GM12878 (cell line): ENCODE data around the gene PLXND1. TPM values are rescaled to one million over a fixed set of nuclear protein-coding genes. Genes with fewer than 3 reads are reported as not detected.

ENCODE experiments used
- ATAC-seq: fragments of 200-7000 bp; cut with Tn5 transposase; 3 replicates; pipeline ENCODE4 v1.9.1; 2020; ENCODE audit warnings: mild to moderate bottlenecking, moderate library complexity
- BruUV-seq: library from RNA; stranded (reverse); fragments of 400-500 nt; replicated peaks from 2 replicates; lab custom pipeline; 2021; lab: Mats Ljungman, UMichigan
- CTCF ChIA-PET: fragments of 300-600 bp; sonication (Branson Sonifier 250); formaldehyde crosslinking; extraction: SDS; loops from one replicate; lab custom pipeline; 2021; ENCODE audit warnings: inconsistent platforms; lab: Yijun Ruan, JAX
- POLR2A ChIA-PET: fragments of 350-600 bp; formaldehyde crosslinking; extraction: SDS; loops from one replicate; lab custom pipeline; 2021; ENCODE audit warnings: inconsistent platforms; lab: Charles Lee
- RAD21 ChIA-PET: fragments of 300-600 bp; sonication (Branson Sonifier 250); formaldehyde crosslinking; loops from one replicate; lab custom pipeline; 2023; ENCODE audit warnings: antibody characterized with exemption; ENCODE audit not compliant: unreplicated experiment; lab: Charles Lee
- SMC1A ChIA-PET: fragments of 300-600 bp; sonication (Branson Sonifier 250); formaldehyde crosslinking; loops from one replicate; lab custom pipeline; 2023; ENCODE audit not compliant: unreplicated experiment, uncharacterized antibody; lab: Charles Lee
- DNase-seq: peaks from one replicate; pipeline ENCODE4 v3.0.0-alpha.2; 2011; ENCODE audit warnings: low read depth, low spot score
- FAIRE-seq: peaks from 3 replicates; lab custom pipeline; 2011; peaks lifted over from hg19 to GRCh38; lab: Jason Lieb, UNC
- H2AFZ ChIP-seq: 2 replicates; pipeline ENCODE4 v1.6.0; 2011; ENCODE audit warnings: low read depth, low read length, control low read depth; ENCODE audit not compliant: control insufficient read depth
- H3K27ac ChIP-seq: 2 replicates; pipeline ENCODE4 v1.5.1; 2011; ENCODE audit warnings: control low read depth; ENCODE audit not compliant: control insufficient read depth, insufficient read depth
- H3K27me3 ChIP-seq, 2 experiments: replicated peaks in 1 of 2; 2 replicates each; pipeline versions ENCODE4 v1.6.0 to v1.6.1; 2011; ENCODE audit warnings: low read length in 1 of 2; ENCODE audit not compliant: control insufficient read depth in 2 of 2, insufficient read depth in 2 of 2
- H3K36me3 ChIP-seq, 2 experiments: 2 replicates each; pipeline ENCODE4 v1.5.1; 2011; ENCODE audit warnings: low read length in 1 of 2; ENCODE audit not compliant: control insufficient read depth in 2 of 2, insufficient read depth in 2 of 2
- H3K4me1 ChIP-seq: 2 replicates; pipeline ENCODE4 v1.6.1; 2011; ENCODE audit warnings: mild to moderate bottlenecking, low read length, moderate library complexity, mixed read lengths; ENCODE audit not compliant: control insufficient read depth, insufficient read depth
- H3K4me2 ChIP-seq: 2 replicates; pipeline ENCODE4 v1.6.0; 2011; ENCODE audit warnings: control low read depth; ENCODE audit not compliant: control insufficient read depth, insufficient read depth
- H3K4me3 ChIP-seq: fragments of 200-600 bp; sonication (generic); 2 replicates; pipeline ENCODE4 v1.5.1; 2016
- H3K79me2 ChIP-seq: 2 replicates; pipeline ENCODE4 v1.6.0; 2011; ENCODE audit warnings: low read length; ENCODE audit not compliant: control insufficient read depth, insufficient read depth
- H3K9ac ChIP-seq: 2 replicates; pipeline ENCODE4 v1.8.0; 2011; ENCODE audit warnings: low read length, control low read depth, mixed read lengths; ENCODE audit not compliant: control insufficient read depth, insufficient read depth
- H3K9me3 ChIP-seq: replicated peaks from 3 replicates; pipeline ENCODE4 v1.5.1; 2011; ENCODE audit warnings: mild to moderate bottlenecking, low read length; ENCODE audit not compliant: control insufficient read depth, insufficient read depth
- H4K20me1 ChIP-seq: 2 replicates; pipeline ENCODE4 v1.6.0; 2011; ENCODE audit not compliant: control insufficient read depth, insufficient read depth
- CREB1 ChIP-seq: IDR thresholded peaks from 2 replicates; pipeline ENCODE4 v1.6.1; 2012; ENCODE audit warnings: low read depth, mild to moderate bottlenecking, inconsistent platforms
- DPF2 ChIP-seq: fragments of 450-650 bp; IDR thresholded peaks from 2 replicates; pipeline ENCODE4 v1.6.1; 2017; ENCODE audit warnings: mild to moderate bottlenecking
- ESRRA ChIP-seq: IDR thresholded peaks from 2 replicates; pipeline ENCODE4 v1.6.1; 2012; ENCODE audit warnings: mild to moderate bottlenecking, low read length, improper control_type of control experiment
- GABPA ChIP-seq: IDR thresholded peaks from 2 replicates; pipeline ENCODE4 v1.6.1; 2014; ENCODE audit warnings: antibody characterized with exemption, low read depth, mild to moderate bottlenecking, inconsistent platforms
- MTA3 ChIP-seq: IDR thresholded peaks from 2 replicates; pipeline ENCODE4 v1.6.1; 2012; ENCODE audit warnings: low read length, inconsistent platforms, borderline replicate concordance
- NR2C2 ChIP-seq: IDR thresholded peaks from 2 replicates; pipeline ENCODE4 v1.6.1; 2011; ENCODE audit warnings: borderline replicate concordance, low read depth; ENCODE audit not compliant: control insufficient read depth, insufficient read length
- PAX8 ChIP-seq: fragments of 450-650 bp; IDR thresholded peaks from 2 replicates; pipeline ENCODE4 v1.6.1; 2017; ENCODE audit warnings: mild to moderate bottlenecking, moderate library complexity
- SIN3A ChIP-seq: IDR thresholded peaks from 2 replicates; pipeline ENCODE4 v1.6.1; 2012; ENCODE audit warnings: low read depth, low read length, improper control_type of control experiment
- SMAD1 ChIP-seq: fragments of 450-650 bp; IDR thresholded peaks from 2 replicates; pipeline ENCODE4 v1.6.1; 2018; ENCODE audit warnings: mild to moderate bottlenecking, low read depth; ENCODE audit not compliant: partially characterized antibody
- TCF7 ChIP-seq: IDR thresholded peaks from 2 replicates; pipeline ENCODE4 v1.6.1; 2014; ENCODE audit warnings: antibody characterized with exemption, borderline replicate concordance
- YY1 ChIP-seq: IDR thresholded peaks from 2 replicates; pipeline ENCODE4 v1.6.1; 2011; ENCODE audit warnings: low read depth, mild to moderate bottlenecking, low read length
- ZNF24 ChIP-seq: fragments of 450-650 bp; IDR thresholded peaks from 2 replicates; pipeline ENCODE4 v1.6.1; 2017; ENCODE audit warnings: antibody characterized with exemption, mild to moderate bottlenecking
- ZSCAN29 ChIP-seq: fragments of 450-650 bp; IDR thresholded peaks from 2 replicates; pipeline ENCODE4 v1.6.1; 2017; ENCODE audit warnings: mild to moderate bottlenecking, moderate library complexity
- WGBS: methylation state at CpG from one replicate; pipeline ENCODE4 v1.1.6; 2016; ENCODE audit warnings: low lambda C conversion rate; ENCODE audit not compliant: insufficient replicate concordance, insufficient coverage; ENCODE audit errors: missing lambda C conversion rate; 5-methylcytosine and 5-hydroxymethylcytosine counted together
- in situ Hi-C: fragments of 300-500 bp; cut with MboI; formaldehyde crosslinking; loops from 9 replicates; pipeline ENCODE4 v1.14.3; 2018; ENCODE audit warnings: mixed read lengths
- intact Hi-C: fragments of 100-400 bp; cut with micrococcal nuclease; formaldehyde crosslinking; loops from one replicate; pipeline ENCODE4 v1.14.2; 2022; ENCODE audit not compliant: unreplicated experiment
- polyA plus RNA-seq, 11 experiments: library from polyadenylated mRNA; depleted of rRNA in 4 of 11; unstranded in 6 of 11; stranded (reverse) in 5 of 11; fragments of >200 nt; fragmentation: Nextera tagmentation in 4 of 11; fragmentation: Illumina TruSeq in 1 of 11; extraction: Ambion mirVana in 4 of 11; extraction: Trizol in 1 of 11; gene quantifications; 1 replicate in 1 of 11; 2 replicates in 10 of 11; pipeline versions ENCODE4 v1.2.1 to v1.2.3, GENCODE V29; 2011 to 2016; ENCODE audit warnings: inconsistent platforms in 2 of 11, missing spikeins in 2 of 11, low read depth in 1 of 11
- total RNA-seq, 4 experiments: library from RNA; depleted of rRNA in 3 of 4; stranded (reverse); fragments of >200 nt in 3 of 4; fragmentation: Illumina TruSeq in 1 of 4; extraction: Trizol in 1 of 4; gene quantifications; 2 replicates each; pipeline versions ENCODE4 v1.2.1 to v1.2.3, GENCODE V29; 2013 to 2021
- TF ChIP-seq, protein P1 (sequence below): fragments of 150-350 bp; IDR thresholded peaks from 2 replicates; pipeline ENCODE4 v1.6.1; 2016; ENCODE audit warnings: low read depth, low read length

The PLXND1 gene
- total and polyA plus RNA-seq, 10 of the 15 experiments (the other 5 are each of a cell fraction or from before 2014, with no cell fraction given): 0.01 to 2.3 (median 0.72) TPM; not detected in 7

DNA sequence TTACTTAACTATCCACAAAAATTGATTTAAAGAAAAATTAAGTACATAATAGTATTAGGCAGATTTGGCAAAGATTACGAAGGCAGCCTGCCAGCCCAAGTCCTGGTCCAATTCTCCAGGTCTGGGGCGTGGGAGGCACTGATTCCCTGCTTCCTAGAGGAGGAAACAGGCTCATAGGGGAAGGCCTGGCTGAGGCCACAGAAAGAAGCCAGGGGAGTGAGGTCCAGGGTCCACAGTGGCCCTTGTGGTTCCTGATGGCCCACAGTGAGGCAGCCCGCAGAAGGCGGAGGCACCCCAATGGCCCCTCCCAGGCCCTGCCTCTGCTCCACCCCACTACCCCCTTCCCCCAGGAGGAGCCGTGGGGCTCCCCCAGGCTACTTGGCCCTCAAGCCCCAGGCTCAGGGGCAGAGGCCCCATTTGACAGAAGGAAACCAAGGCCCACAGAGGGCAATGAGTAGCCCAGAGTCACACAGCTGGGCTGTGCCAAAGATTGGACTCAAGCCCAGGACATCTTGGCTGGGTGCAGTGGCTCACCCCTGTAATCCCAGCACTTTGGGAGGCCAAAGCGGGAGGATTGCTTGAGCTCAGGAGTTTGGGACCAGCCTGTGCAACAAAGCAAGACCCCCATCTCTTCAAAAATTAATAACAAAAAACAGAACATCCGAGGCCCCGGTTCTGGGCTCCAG is 42.5 kb downstream of the PLXND1 start:
- in situ Hi-C loops (no loop called here), intact Hi-C loops (no loop called here)
- 47% methylated on average over 8 of the region's 8 CpGs for WGBS
- Histone ChIP-seq H3K36me3 (no peaks in the 10 kb centered on the region), H3K4me2 (no peak overlapping the region), H3K9ac (no peak overlapping the region), H3K4me1 (no peaks in the 10 kb centered on the region), H4K20me1 (no peaks in the 10 kb centered on the region), H3K79me2 (no peaks in the 10 kb centered on the region), H3K9me3 (no peaks in the 10 kb centered on the region)
- ATAC-seq (no peak), DNase-seq (no peak), FAIRE-seq (no peak)
- POLR2A ChIA-PET: no interaction called here
- RAD21 ChIA-PET: no interaction called here
- CTCF ChIA-PET: interaction anchor here (1.0 kb wide), 1 partner anchor 14 kb away, joined by 4 read pairs; no protein-coding TSS in a partner anchor
- BruUV-seq: no TSS peak
- TF ChIP-seq GABPA (no peak), MTA3 (no peak), ZSCAN29 (no peak)
- TF ChIP-seq, all 136 proteins: peak for 0
- no peak overlapping the region for H3K4me3 ChIP-seq
- no peak overlapping the region for H2AFZ ChIP-seq
- SMC1A ChIA-PET: no interaction called here
- no peak overlapping the region for H3K27ac ChIP-seq
- no peaks in the 10 kb centered on the region for H3K27me3 ChIP-seq

- 44% methylated on average over 12 of the region's 12 CpGs for WGBS
- Histone ChIP-seq H2AFZ (no peak overlapping the region), H3K27ac (no peak overlapping the region), H3K4me3 (no peak overlapping the region), H3K36me3 (no peaks in the 10 kb centered on the region), H3K9ac (no peak overlapping the region), H3K4me2 (no peak overlapping the region), H3K79me2 (no peaks in the 10 kb centered on the region), H3K27me3 (no peaks in the 10 kb centered on the region), H3K4me1 (no peaks in the 10 kb centered on the region), H4K20me1 (no peaks in the 10 kb centered on the region), H3K9me3 (no peaks in the 10 kb centered on the region)
- DNase-seq (no peak), FAIRE-seq (no peak), ATAC-seq (no peak)
- intact Hi-C loops: no loop called here
- in situ Hi-C loops: no loop called here
- SMC1A ChIA-PET: no interaction called here
- no TSS peak for BruUV-seq
- POLR2A ChIA-PET: no interaction called here
- CTCF ChIA-PET: interaction anchor here (1.0 kb wide), 1 partner anchor 14 kb away, joined by 4 read pairs; no protein-coding TSS in a partner anchor
- RAD21 ChIA-PET: no interaction called here
- no peak for TF ChIP-seq SMAD1
- TF ChIP-seq SIN3A: no peak
- TF ChIP-seq ZNF24: no peak
- TF ChIP-seq NR2C2: no peak
- no peak for TF ChIP-seq PAX8
- TF ChIP-seq, protein P1, sequence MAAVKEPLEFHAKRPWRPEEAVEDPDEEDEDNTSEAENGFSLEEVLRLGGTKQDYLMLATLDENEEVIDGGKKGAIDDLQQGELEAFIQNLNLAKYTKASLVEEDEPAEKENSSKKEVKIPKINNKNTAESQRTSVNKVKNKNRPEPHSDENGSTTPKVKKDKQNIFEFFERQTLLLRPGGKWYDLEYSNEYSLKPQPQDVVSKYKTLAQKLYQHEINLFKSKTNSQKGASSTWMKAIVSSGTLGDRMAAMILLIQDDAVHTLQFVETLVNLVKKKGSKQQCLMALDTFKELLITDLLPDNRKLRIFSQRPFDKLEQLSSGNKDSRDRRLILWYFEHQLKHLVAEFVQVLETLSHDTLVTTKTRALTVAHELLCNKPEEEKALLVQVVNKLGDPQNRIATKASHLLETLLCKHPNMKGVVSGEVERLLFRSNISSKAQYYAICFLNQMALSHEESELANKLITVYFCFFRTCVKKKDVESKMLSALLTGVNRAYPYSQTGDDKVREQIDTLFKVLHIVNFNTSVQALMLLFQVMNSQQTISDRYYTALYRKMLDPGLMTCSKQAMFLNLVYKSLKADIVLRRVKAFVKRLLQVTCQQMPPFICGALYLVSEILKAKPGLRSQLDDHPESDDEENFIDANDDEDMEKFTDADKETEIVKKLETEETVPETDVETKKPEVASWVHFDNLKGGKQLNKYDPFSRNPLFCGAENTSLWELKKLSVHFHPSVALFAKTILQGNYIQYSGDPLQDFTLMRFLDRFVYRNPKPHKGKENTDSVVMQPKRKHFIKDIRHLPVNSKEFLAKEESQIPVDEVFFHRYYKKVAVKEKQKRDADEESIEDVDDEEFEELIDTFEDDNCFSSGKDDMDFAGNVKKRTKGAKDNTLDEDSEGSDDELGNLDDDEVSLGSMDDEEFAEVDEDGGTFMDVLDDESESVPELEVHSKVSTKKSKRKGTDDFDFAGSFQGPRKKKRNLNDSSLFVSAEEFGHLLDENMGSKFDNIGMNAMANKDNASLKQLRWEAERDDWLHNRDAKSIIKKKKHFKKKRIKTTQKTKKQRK: no peak
- no peak for TF ChIP-seq DPF2
- no peak for TF ChIP-seq YY1
- TF ChIP-seq CREB1: no peak
- TF ChIP-seq ESRRA: no peak
- no peak for TF ChIP-seq TCF7
These were observed 43.1 kb downstream of the PLXND1 start for GRCh38 chr3:129563332-129563731.
